ENCODE measurements around the gene PRSS56.

Gene PRSS56

DNA sequence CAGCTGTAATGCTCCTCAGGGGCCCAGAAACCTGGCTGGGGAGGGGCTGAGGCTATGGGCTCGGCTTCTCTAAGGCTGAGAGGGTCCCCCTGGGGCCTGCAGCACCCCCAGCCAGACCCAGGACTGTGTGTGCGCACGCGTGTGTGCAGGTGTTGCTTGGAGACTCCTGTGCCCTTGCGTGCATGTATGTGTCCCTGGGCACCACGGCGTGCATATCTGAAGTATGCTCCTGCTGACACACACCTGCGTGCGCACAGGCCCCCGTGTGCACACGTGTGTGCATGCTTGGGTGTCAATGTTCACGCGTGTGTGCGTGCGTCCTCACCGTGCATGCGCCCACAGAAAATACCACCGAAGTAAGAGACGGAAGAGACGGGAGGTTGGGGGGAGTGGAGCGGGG lies 17.7 kb upstream of the PRSS56 start:
- no peak for DNase-seq
- ATAC-seq: peak; percentile 15

DNA sequence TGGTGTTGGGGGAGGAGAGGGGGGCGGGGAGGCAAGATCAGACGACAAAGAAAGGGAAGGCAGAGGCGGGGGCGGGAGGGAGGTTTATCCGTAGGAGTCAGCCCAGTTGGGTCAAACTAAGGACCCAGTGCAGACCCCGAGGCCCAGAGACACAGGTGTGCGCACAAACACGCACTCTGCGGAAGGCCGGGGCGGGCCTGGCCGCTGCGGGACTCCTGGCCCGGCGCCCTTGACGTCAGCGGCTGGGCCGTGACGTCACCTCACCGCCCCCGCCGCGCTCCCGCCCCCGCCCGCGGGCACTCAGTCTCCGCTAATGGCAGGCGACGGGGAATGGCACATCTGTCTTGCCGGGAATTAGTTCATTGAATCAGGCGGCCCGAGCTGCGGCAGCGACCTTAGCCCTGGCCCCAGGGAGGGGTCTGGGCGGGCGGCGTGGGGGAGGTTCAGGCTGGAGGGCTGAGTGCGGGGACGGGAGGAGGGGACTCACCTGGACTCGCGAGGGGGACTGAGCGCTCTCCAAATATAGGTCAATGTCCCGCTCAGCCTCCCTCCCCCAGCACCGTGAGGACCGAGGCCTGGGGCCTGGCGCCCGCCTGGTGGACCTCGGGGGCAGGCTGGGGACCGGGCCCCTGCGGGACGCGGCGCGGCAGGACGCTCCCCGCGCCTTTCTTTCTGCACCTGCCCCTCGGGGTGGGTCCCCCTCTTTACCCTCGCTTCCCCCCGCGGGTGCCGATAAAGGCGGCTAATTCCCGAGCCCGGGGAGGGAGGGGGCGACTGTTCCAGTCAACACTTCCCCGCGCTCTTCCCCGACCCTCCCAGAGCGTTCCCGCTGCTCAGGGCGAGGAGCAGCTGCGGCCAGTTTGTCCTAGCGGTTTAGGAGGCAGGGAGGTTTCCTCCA lies 17.0 kb upstream of the PRSS56 start:
- peak; percentile 34 for ATAC-seq

DNA sequence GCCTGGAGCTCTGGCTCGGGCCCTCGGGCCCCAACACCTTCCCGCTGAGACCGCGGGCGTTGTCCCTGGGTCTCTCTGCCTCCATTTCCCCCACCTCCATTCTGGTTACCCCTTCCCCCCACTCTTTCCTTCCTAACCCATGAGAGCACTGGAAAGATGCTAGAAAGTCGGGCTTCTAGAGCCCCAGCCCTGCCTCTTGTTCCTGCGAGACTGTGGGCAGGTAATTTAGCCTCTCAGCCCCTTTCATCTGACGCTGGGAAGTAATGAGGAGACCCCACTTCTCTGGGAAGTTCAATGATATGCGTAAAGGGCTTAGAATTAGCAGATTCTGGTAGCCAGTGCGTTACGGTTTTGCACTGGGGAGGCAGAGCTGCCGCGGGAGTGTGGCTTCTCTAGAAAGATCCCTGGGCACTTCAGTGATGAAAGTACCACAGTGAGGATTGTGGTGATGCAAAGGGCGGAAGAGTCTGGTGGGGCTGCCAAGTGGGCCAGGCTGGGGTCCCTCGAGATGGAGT lies 16.3 kb upstream of the PRSS56 start:
- ATAC-seq (no peak), DNase-seq (no peak)

More for the DNA sequence above, 17.0 kb upstream of the PRSS56 start:
- peak; percentile 50 for DNase-seq

DNA sequence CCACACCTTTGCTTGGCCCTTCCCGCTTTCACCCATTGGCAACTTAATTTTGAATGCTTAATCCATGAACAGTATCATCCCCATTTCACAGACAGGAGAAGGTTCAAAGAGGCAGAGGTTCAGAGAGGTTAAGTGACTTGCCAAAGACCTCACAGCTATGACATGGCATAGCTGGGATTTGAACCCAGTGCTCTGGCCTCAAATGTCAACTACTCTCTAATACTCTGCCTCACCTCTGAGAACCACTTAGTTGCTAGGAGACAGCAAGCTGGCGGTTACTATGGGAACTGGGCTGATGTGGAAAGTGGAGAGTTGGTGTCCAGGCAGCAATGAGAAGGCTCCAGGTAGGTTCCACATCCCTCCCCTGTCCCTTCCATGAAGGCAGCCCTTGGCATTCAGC lies 15.8 kb upstream of the PRSS56 start:
- DNase-seq (no peak), ATAC-seq (no peak)

DNA sequence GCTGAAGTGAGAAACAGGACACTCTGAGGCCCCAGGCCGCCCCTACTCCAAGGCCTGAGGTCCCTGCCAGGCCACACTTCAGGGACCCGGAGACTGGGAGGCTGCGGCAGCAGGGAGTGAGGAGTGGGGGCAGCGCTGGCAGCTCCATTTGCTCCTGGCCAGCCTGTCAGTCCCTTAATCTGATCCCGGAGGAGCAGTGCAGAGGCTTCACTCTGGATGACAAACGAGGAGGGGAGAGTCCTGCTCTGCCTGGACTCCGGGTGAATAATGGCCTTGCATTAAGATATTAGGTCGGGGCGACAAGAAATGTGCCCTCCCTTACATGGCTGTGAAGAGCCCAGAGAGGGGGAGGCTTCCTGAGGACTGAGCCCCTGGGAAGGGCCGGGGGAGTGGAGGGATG lies 14.3 kb upstream of the PRSS56 start:
- no peak for ATAC-seq
- DNase-seq: no peak

DNA sequence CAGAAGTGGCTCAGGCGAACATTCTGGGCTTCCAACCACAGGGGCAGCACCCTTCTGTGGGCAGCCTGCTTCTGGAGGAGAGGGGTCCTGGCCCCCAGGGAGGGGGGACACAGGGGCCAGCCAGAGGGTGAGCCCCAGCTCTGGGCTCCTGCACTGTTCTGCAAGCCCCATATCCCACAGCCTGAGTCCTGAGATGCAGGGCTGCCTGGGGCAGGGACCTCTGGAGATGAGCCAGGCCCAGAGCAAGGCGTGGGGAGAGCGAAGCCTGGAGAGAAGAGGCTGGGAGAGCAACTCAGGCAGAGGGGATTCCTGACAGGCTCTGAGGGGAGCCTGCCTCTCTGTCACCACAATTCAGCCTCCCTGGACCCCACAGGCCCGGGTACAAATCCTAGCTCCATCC lies 13.5 kb upstream of the PRSS56 start:
- DNase-seq (no peak), ATAC-seq (no peak)

DNA sequence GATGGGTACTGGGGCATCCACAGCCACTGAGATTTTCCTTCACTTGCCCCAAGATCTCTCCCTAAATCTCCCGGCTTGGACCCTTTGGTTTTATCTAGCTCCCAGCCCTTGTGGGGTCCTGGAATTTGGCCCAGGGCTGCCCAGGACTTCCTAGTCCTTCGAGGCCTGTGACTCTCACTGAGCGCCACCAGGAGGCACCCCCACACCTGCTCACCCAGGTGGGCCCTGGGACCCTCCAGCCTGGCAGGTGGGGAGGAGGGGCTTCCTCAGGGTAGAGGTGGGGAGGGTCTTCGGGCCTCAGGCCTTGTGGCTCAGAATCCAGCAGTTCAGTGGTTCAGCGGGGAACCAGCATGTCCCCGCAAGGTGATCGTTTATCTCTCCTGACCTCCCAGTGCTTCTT lies 11.9 kb upstream of the PRSS56 start:
- DNase-seq (no peak), ATAC-seq (no peak)

DNA sequence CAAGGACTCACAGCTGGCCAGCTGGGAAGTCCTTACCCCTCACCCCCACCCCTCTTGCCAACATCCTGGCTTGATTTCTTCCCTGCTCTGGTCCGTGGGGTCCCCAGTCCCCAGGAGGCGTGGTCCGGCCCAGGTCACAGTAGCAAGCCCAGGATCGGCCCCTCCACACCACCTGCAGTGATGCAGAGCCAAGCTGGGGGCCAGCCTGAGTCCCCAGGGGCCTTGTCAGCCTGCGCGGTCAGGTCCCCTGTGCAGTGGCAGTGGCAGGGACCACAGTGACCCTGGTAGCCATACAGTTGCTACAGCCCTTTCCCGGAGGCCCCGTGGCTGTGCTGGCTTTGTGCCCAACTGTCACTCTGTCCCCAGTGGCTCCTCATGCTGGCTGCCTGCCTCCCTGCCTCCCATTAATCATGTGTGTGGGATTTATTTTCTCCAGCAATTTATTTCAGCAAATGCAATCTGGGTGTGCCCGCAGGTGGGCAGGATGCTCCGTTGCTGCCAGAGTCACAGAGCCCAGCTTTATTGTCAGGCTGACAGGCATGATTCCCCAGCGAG lies 8.8 kb upstream of the PRSS56 start:
- no peak for ATAC-seq
- DNase-seq: no peak

DNA sequence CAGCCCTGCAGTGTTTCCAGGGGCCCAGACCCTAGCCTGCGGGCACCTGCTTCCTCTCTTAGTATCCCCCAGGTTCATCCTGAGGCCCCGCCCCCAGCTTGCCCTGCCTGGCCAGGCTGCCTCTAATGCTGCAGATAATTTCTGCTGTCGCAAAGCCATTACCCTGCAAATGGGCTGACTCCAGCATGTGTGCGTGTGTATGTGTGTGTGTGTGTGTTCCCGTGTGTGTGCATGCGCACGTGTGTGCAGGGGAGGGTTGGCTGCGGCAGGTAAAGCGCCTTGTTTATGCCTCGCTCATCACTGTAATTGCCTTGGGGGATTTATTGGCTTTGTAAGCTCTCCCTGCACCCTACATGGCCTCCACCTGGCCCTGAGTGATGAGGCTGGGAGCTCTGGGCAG lies 7.6 kb upstream of the PRSS56 start:
- DNase-seq: no peak
- no peak for ATAC-seq

DNA sequence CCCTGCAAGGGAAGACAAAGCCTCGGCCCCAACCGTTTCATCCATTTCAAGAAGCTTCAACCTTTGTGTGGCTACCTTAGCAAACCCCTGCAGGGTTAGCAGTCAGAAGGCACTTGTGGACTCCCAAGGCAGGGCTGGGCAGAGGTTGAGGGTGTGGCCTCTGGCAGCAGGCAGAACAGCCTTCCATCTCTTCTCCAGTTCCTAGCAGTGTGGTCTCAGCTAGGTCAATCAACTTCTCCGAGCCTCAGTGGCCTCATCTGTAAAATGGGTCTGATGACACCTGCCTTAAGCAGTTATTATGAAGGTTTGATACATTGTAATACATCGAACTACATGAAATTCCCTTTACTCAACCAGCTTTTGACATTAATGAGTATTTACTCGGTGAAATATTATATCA lies 6.8 kb upstream of the PRSS56 start:
- DNase-seq: no peak
- ATAC-seq: no peak

DNA sequence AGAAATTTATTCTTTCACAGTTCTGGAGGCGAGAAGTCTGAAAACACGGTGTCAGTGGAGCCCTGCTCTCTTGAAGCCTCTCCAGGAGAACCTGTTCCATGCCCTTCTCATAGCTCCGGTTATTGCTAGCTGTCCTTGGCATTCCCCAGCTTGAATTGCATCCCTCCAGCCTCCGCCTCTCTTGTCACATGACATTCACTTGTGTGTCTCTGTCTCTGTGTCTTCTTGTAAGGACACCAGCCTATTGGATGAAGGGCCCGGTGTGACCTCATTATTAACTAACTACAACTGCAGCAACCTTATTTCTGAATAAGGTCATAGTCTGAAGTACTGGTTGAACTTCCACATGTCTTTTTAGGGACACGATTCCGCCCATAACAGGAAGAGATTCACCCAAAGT lies 4.5 kb upstream of the PRSS56 start:
- ATAC-seq: no peak
- no peak for DNase-seq

DNA sequence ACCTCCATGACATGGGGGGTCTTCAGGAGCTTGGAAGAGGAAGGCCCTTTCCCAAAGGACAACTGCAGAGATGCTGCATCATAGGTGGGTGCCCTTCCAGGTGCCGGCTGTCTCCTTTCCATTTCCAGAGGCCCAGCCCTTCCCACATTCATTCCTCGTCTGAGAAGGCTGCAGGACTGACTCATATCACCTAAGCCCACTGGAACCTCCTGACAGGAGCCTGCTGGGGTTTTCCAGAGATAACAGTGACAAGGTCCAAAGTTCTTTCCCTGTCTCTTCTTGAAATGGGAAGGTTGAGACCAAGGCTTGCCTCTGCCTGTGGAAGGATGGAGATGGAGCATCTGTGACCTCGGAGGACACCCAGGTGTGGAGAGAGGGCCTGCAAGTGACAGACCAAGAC lies 3.6 kb upstream of the PRSS56 start:
- ATAC-seq (no peak), DNase-seq (no peak)

DNA sequence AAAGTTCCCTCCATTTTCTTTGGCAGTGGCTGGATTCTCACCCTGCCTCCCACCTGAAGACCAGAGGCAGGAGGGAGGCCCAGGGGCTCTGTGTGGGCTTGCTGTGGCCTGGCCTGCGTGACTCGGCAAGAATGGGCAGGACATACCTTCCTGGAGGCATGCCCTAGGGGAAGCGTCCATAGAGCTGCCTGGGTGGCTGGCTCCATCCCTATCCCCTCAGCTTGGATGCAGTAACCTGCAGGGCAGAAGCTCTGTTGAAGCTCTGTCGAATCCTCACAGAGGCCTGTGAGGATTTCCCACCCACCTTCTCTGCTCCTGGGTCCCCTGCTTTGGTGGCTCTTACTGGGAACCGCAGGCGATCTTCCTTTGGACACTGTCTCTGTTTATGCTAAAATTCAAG lies 1.3 kb upstream of the PRSS56 start:
- DNase-seq (no peak), ATAC-seq (no peak)

DNA sequence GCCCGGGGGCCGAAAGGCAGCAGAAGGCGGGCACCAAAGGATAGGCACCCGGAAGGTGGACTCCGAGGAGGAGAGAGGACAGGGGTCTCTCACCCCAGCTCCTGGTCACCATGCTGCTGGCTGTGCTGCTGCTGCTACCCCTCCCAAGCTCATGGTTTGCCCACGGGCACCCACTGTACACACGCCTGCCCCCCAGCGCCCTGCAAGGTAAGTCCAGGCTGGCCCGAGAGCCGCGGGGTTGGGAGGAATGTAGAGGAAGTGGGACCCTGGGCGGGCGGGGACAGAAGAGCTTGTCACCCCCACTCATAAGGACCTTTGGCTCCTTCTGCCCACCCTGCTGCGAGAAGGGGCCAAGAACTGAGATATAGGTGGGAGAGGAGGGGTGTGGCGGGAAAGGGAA lies 301 bp downstream of the PRSS56 start:
- ATAC-seq (no peak), DNase-seq (no peak)

DNA sequence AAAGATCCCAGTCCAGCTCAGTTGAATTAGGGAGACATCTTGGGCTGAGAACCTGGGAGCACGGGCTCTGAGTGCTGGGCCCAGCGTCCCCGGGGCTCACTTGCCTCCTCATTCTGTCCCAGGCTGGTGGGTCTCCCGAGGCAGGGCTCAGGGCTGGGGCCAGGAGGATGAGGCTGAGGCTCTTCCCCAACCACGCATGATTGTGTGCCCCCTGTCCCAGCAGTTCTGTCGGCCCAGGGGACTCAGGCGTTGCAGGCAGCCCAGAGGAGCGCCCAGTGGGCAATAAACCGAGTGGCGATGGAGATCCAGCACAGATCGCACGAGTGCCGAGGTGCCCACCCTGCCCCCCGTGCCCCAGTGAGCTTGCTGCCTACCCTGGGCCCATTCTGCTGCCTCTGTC lies 910 bp downstream of the PRSS56 start:
- DNase-seq (no peak), ATAC-seq (no peak)

DNA sequence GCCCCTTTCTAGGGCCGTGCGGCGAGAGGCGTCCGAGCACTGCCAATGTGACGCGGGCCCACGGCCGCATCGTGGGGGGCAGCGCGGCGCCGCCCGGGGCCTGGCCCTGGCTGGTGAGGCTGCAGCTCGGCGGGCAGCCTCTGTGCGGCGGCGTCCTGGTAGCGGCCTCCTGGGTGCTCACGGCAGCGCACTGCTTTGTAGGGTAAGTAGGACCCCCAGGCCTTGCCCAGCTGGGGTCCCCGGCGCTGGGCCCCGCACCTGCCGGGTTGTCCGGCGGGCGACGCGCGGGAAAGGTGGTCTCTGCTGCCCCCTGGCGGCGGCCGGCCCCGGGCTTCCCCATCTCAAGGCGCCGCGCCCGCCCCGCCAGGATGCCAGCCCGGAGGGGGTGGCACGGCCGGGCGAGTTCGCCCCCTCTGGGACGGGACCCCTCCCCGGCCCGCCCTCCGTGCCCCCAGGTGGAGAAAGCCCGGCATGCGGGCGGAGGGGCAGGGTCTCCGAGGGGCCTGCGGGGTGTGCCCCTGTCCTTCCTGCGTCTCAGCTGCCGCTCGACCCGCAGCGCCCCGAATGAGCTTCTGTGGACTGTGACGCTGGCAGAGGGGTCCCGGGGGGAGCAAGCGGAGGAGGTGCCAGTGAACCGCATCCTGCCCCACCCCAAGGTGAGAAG lies 1.9 kb downstream of the PRSS56 start:
- ATAC-seq (peak; percentile 40), DNase-seq (peak; percentile 84)

DNA sequence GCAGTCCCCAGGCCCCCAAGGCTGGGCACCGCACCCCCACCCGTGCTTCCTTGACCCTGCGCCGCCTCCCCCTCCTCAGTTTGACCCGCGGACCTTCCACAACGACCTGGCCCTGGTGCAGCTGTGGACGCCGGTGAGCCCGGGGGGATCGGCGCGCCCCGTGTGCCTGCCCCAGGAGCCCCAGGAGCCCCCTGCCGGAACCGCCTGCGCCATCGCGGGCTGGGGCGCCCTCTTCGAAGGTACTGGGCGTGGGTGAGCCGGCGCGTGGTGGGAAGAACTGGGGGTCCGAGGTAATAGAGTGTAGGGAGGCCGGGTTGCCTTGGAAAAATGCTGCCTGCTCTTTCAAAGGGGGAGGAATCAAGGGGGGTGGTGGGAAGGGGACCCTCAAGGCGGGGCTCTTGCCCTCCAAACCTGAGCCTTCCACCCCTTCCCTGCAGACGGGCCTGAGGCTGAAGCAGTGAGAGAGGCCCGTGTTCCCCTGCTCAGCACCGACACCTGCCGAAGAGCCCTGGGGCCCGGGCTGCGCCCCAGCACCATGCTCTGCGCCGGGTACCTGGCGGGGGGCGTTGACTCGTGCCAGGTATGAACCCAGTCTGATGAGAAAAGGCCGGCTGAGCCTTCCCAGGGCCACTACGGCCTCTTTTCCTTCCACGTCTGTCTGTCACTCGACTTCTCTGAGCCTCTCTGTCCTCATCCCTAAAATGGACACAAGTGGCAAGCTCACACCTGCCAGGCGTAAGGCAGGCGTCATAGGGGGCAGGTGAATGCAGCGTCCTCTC lies 2.6 kb downstream of the PRSS56 start:
- ATAC-seq: no peak
- DNase-seq: no peak

DNA sequence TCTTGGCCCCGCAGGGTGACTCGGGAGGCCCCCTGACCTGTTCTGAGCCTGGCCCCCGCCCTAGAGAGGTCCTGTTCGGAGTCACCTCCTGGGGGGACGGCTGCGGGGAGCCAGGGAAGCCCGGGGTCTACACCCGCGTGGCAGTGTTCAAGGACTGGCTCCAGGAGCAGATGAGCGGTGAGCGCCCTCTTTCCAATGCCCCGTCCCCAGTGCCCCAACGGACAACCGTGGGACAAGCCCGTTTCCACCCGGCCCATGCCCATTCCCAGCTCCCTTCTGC lies 3.2 kb downstream of the PRSS56 start:
- no peak for DNase-seq
- ATAC-seq: no peak

DNA sequence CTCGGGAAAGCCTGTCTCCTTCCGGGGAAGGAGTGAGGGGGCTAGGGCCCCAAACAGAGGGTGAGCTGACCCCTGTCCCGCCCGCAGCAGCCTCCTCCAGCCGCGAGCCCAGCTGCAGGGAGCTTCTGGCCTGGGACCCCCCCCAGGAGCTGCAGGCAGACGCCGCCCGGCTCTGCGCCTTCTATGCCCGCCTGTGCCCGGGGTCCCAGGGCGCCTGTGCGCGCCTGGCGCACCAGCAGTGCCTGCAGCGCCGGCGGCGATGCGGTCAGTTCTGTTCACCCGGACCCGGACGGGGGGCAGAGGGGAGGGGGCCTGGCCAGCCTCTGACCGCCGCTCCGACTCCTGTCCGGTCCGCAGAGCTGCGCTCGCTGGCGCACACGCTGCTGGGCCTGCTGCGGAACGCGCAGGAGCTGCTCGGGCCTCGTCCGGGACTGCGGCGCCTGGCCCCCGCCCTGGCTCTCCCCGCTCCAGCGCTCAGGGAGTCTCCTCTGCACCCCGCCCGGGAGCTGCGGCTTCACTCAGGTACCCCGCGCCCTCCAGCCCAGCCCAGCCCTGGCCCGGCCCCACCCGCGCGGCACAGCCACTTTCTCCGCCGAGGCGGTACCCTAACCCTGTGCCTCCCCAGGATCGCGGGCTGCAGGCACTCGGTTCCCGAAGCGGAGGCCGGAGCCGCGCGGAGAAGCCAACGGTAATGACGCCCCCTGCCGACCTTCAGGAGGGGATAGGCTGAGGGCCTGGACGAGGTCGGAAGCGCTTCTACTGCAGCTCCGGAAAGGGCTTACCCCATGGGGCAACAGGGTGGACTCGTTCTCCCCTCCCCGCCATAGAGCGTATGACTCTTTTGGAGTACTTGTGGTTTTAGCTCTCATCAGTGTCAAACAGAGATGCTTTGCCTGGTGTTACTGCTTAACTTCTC lies 3.8 kb downstream of the PRSS56 start:
- ATAC-seq (peak; percentile 58), DNase-seq (peak; percentile 60)

DNA sequence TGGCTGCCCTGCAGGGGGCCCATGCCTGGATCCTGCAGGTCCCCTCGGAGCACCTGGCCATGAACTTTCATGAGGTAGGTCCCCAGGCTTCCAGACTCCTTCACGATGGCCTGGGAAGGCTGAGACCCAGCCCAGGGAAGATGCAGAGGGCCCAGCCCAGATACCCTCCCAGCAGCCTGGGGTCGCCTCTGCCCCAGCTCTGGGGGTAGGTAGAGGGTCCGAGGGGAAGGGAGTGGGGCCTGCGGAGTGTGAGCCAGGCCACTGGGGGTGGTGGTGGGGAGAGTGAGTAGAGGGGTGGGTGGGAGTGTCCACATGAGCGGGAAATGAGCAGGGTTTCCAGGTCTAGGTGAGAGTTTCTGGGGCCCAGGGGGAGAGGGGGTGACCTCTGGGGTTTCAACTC lies 4.6 kb downstream of the PRSS56 start:
- ATAC-seq (no peak), DNase-seq (no peak)

DNA sequence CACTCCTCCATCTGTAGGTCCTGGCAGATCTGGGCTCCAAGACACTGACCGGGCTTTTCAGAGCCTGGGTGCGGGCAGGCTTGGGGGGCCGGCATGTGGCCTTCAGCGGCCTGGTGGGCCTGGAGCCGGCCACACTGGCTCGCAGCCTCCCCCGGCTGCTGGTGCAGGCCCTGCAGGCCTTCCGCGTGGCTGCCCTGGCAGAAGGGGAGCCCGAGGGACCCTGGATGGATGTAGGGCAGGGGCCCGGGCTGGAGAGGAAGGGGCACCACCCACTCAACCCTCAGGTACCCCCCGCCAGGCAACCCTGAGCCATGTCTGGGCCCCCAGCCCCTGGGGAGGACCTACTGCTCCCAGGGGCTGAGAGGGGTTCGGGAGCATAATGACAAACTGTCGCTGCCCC lies 5.0 kb downstream of the PRSS56 start:
- DNase-seq: no peak
- no peak for ATAC-seq

All from stimulated activated naive CD8-positive, alpha-beta T cell treated with anti-CD3 and anti-CD28 coated beads, Interleukin-15, Interleukin-2, amounts not matched to agents 100 U/mL and 50 U/mL, for 24 hours (primary cell).